ENCODE results near the gene STRAP.

GRCh38 chr12:15931590-15932053 lies 49.4 kb downstream of the STRAP start:
- no peak for TF ChIP-seq POLR2A (IDR thresholded peaks at IDR 0.05; ENCODE audit: low read depth, low read length)
- TF ChIP-seq POLR2AphosphoS5 (IDR thresholded peaks at IDR 0.05; ENCODE audit: low read depth, low read length) = no peak
- TF ChIP-seq TAF1 (IDR thresholded peaks at IDR 0.05; ENCODE audit: borderline replicate concordance, low read depth, low read length) = no peak

All from GM12892 (cell line).